ENCODE results near the gene ACSM6. TPM values are rescaled to one million over a fixed set of nuclear protein-coding genes. Genes with fewer than 3 reads are reported as not detected.

The ACSM6 gene
- total and polyA plus RNA-seq, 2 donors (not counting 1 experiment from before 2014, with no cell fraction given): not detected

GRCh38 chr10:95261926-95262325 is 67.9 kb downstream of the ACSM6 start:
- no peak overlapping the region for H3K4me3 ChIP-seq (replicated peaks in 1 of 4; ENCODE audit: control extremely low read depth in 1 of 4, insufficient read depth in 1 of 4, low read depth in 3 of 4, low read length in 4 of 4)
- H2AFZ ChIP-seq (ENCODE audit: low read length): no peak overlapping the region
- no peaks in the 10 kb centered on the region for H3K9me3 ChIP-seq (ENCODE audit: control insufficient read depth, insufficient read depth, low read depth, low read length)
- no peaks in the 10 kb centered on the region for H3K79me2 ChIP-seq (ENCODE audit: control insufficient read depth, insufficient read depth, low read length)
- no peak overlapping the region for H3K4me2 ChIP-seq (ENCODE audit: extremely low read depth, insufficient read depth, low read length)
- no peak overlapping the region for H3K9ac ChIP-seq (ENCODE audit: insufficient read depth, low read length)
- TF ChIP-seq EZH2 (IDR thresholded peaks at IDR 0.05; ENCODE audit: low read length, missing control alignments) (no peak), CTCF (conservative IDR thresholded peaks at IDR 0.05 in 1 of 2, IDR thresholded peaks at IDR 0.05 in 1 of 2; ENCODE audit: low read depth in 1 of 2, low read length in 2 of 2) (no peak)
- DNase-seq (ENCODE audit: low read depth in 2 of 2): no peak
- no peaks in the 10 kb centered on the region for H3K36me3 ChIP-seq (ENCODE audit: control insufficient read depth, insufficient read depth, low read length)
- no peaks in the 10 kb centered on the region for H4K20me1 ChIP-seq (ENCODE audit: control insufficient read depth, extremely low read depth, insufficient read depth, low read length)
- peaks cover 14% of the 10 kb centered on the region for H3K4me1 ChIP-seq (ENCODE audit: control insufficient read depth, extremely low read depth, insufficient read depth, low read length)
- H3K27me3 ChIP-seq (ENCODE audit: control insufficient read depth, insufficient read depth, low read length): no peaks in the 10 kb centered on the region
- no peak overlapping the region for H3K27ac ChIP-seq (ENCODE audit: insufficient read depth, low read length)

- Histone ChIP-seq H3K4me2 (ENCODE audit: extremely low read depth, insufficient read depth, low read length) (no peak overlapping the region), H3K9me3 (ENCODE audit: control insufficient read depth, insufficient read depth, low read depth, low read length) (no peaks in the 10 kb centered on the region), H3K27me3 (ENCODE audit: control insufficient read depth, insufficient read depth, low read length) (no peaks in the 10 kb centered on the region), H3K9ac (ENCODE audit: insufficient read depth, low read length) (no peak overlapping the region), H4K20me1 (ENCODE audit: control insufficient read depth, extremely low read depth, insufficient read depth, low read length) (no peaks in the 10 kb centered on the region), H3K27ac (ENCODE audit: insufficient read depth, low read length) (no peak overlapping the region), H3K36me3 (ENCODE audit: control insufficient read depth, insufficient read depth, low read length) (no peaks in the 10 kb centered on the region), H3K4me1 (ENCODE audit: control insufficient read depth, extremely low read depth, insufficient read depth, low read length) (peaks cover 14% of the 10 kb centered on the region), H3K4me3 (replicated peaks in 1 of 4; ENCODE audit: control extremely low read depth in 1 of 4, insufficient read depth in 1 of 4, low read depth in 3 of 4, low read length in 4 of 4) (no peak overlapping the region), H3K79me2 (ENCODE audit: control insufficient read depth, insufficient read depth, low read length) (no peaks in the 10 kb centered on the region), H2AFZ (ENCODE audit: low read length) (no peak overlapping the region)
- no peak for DNase-seq (ENCODE audit: low read depth in 2 of 2)
- no peak for TF ChIP-seq EZH2 (IDR thresholded peaks at IDR 0.05; ENCODE audit: low read length, missing control alignments)
- no peak for TF ChIP-seq CTCF (conservative IDR thresholded peaks at IDR 0.05 in 1 of 2, IDR thresholded peaks at IDR 0.05 in 1 of 2; ENCODE audit: low read depth in 1 of 2, low read length in 2 of 2)
Measured at GRCh38 chr10:95262763-95263518, 68.9 kb downstream of the ACSM6 start.

GRCh38 chr10:95263864-95264226 is 69.8 kb downstream of the ACSM6 start:
- H3K27ac ChIP-seq (ENCODE audit: insufficient read depth, low read length): no peak overlapping the region
- no peak overlapping the region for H3K9ac ChIP-seq (ENCODE audit: insufficient read depth, low read length)
- no peak overlapping the region for H3K4me3 ChIP-seq (replicated peaks in 1 of 4; ENCODE audit: control extremely low read depth in 1 of 4, insufficient read depth in 1 of 4, low read depth in 3 of 4, low read length in 4 of 4)
- DNase-seq (ENCODE audit: low read depth in 2 of 2): no peak
- H3K4me2 ChIP-seq (ENCODE audit: extremely low read depth, insufficient read depth, low read length): no peak overlapping the region
- peaks cover 14% of the 10 kb centered on the region for H3K4me1 ChIP-seq (ENCODE audit: control insufficient read depth, extremely low read depth, insufficient read depth, low read length)
- H3K36me3 ChIP-seq (ENCODE audit: control insufficient read depth, insufficient read depth, low read length): peaks cover 2% of the 10 kb centered on the region
- no peaks in the 10 kb centered on the region for H3K27me3 ChIP-seq (ENCODE audit: control insufficient read depth, insufficient read depth, low read length)
- H3K79me2 ChIP-seq (ENCODE audit: control insufficient read depth, insufficient read depth, low read length): no peaks in the 10 kb centered on the region
- TF ChIP-seq CTCF (conservative IDR thresholded peaks at IDR 0.05 in 1 of 2, IDR thresholded peaks at IDR 0.05 in 1 of 2; ENCODE audit: low read depth in 1 of 2, low read length in 2 of 2) (no peak), EZH2 (IDR thresholded peaks at IDR 0.05; ENCODE audit: low read length, missing control alignments) (no peak)
- H3K9me3 ChIP-seq (ENCODE audit: control insufficient read depth, insufficient read depth, low read depth, low read length): no peaks in the 10 kb centered on the region
- H2AFZ ChIP-seq (ENCODE audit: low read length): no peak overlapping the region
- H4K20me1 ChIP-seq (ENCODE audit: control insufficient read depth, extremely low read depth, insufficient read depth, low read length): no peaks in the 10 kb centered on the region
